NOMO-1 (cell line): ENCODE measurements around the gene SRCAP.
A peak's percentile ranks its signal among the peaks of the same experiment; 100 is the strongest.

Source experiments
- DNase-seq, 2 experiments: peaks; one replicate each; lab custom pipeline; 2025; ENCODE audit not compliant: unreplicated experiment in 2 of 2; lab: John Stamatoyannopoulos, UW

The SRCAP gene

DNA sequence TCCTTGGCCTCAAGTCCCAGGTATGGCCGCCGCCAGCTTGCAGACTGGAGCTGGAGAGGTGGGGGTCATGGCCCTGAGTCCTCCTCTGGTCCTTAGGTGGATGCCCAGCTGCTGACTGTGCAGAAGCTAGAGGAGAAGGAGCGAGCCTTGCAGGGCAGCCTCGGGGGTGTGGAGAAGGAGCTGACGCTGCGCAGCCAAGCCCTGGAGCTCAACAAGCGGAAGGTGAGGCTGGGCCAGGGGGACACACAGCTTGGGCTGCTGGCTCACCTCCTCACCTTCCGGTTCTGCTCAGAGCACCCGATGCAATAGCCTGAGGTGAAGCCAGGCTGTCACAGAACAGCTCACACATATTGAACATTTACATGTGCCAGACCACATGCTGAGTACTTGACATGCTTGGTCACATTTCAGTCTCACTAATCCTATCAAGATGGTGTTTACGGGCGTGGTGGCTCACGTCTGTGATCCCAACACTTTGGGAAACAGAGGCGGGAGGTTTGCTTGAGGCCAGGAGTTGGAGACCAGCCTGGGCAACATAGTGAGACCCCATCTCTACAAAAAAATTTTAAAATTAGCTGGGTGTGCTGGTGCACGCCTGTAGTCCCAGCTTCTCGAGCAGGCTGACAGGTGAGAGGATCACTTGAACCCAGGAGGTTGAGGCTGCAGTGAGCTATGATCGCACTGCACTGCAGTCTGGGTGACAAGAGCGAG lies 70.6 kb downstream of the SRCAP start:
- DNase-seq, result no peak

DNA sequence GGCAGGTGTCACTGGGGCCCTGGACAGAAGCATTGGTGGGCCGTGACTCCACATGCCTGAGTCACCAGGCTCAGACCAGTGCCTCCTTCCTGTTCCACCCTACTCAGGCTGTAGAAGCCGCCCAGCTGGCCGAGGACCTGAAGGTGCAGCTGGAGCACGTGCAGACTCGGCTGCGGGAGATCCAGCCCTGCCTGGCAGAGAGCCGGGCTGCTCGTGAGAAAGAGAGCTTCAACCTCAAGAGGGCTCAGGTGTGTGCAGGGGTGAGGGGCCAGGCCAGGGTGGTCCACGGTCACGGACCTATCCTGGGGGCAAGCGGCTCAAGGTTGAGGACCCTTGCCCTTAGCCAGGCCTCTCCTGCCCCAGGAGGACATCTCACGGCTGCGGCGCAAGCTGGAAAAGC lies 72.8 kb downstream of the SRCAP start:
- DNase-seq, result no peak

DNA sequence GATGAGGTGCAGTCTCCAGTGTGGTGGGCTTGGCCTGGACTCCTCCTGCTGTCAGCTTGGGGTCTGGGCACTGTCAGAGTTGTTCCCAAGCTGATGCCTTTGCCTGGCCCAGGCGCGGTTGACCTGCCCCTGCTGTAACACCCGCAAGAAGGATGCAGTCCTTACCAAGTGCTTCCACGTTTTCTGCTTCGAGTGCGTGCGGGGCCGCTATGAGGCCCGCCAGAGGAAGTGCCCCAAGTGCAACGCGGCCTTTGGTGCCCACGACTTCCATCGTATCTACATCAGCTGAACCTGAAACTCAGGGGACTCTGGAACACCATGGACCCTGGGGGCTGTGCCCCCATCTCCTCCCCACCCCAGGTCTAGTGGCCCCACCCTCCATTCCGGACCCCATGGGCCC lies 74.9 kb downstream of the SRCAP start:
- DNase-seq, result no peak

DNA sequence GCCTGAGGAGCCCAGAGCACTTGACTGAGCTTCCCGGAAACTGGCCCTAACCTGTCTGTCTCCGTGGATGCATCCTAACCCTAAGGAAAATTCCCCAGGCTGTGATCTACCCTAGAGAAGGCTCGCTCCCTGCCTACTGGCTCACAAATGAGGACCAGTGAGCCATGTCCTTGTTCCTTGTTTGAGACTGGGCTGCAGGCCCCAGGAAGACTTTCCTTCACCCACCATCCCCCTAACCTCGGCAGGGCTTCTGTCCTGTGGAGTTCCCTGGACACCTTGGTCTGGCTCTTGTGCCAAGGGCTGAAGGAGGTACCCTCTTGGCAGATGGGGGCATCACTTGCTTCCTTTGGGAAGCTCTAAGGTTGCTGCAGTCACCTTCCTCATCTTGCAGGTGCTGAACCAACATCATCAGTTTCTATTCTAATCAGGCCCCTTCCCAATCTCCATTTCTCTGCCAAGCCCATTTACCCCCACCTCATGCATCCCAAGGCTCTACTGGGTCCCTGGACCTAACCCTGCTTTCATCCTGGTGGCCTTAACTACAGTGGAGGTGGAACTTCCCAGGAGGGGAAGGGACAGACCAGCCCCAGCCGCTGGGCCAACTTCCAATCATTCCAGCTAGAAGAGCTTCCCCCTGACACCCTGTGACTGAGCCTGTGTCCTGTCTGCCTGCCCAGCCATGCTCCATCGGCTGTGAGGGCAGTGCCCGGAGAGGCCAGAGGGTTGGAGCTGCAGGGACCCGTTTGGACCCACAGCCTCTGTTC lies 75.6 kb downstream of the SRCAP start:
- no peak for DNase-seq

DNA sequence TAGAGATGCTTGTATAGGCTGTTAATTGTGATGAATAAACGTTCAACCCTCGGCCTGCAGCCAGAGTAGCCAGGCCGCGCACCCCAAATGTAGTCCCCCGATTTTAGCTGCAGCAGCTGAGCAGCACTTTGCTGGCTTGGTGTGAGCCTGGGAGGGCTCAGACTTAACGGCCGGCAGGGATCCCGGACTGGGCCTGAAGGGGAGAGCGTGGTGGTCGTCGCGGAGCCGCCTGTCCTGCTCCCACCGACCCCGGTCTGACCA lies 76.1 kb downstream of the SRCAP start:
- DNase-seq, result no peak

DNA sequence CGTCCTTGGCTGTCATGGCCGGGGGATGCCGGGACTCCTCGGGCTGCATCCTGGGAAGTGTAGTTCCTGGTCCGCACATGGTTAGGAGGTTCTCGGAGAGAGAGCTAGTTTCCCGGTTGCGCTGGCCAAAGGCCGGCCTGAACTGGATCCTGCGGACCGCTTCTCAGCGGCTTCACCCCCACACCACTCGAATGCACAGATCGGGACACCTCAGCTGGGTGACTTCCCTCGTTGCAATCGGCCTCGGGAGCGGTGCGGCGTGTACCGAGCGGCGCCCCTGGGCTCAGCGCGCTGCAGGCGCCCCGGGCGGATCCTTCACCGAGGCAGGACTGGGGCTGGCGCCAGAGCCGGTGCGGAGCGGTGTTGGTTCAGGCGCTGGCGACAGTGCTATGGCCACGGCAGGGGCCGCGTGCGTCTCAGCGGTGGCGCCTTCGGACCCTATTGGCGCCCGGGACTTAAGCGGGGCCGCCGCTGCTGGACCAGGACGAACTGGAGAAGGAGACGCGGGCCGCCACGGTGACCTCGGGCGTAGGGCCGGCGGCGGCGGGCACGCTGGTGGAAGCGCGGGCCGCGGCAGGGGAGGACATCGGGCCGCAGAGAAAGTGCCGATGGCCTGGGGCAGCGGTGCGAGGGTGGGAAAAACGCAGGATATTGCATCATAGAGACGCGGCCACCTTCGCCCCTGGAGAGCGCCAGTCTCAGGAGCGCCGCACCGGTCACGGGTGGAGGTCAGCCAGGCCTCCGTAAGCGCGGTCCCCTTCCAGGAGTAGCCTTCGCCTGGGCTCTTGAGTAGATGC lies 76.6 kb downstream of the SRCAP start:
- DNase-seq, result peak; percentile 61 to 71

DNA sequence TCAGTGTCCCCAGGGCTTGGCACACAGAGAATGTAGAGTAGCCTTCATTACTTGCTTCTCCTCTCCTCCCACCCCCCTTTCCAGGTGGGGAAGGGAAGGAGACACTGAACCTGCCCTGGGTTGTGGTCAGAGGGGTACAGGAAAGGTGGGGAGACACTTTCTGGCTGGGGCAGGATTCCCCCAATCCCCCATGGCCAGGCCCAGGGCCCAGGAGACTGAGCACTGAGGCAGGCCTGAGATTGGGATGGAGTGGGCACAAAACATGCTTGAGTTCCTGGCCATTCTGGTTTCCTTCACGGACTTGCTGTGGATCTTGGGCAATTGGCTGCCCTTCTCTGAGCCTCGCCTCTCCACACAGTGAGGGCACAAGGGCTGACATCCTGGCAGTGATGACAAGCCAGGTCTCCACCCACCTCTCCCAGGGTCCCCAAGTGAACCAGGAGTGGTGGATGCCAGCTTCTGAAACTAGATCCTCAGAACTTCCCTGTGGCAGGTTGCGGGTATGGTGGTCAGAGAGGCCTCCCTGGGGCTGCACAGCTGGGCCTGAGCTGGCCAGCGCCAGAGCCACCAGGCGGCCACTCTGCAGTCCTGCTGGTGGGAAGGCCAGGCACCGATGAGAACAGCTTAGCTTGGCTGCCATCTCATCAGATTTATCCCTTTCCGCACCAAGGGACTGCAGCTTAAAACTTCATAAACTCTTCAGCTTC lies 78.8 kb downstream of the SRCAP start:
- DNase-seq, result no peak

DNA sequence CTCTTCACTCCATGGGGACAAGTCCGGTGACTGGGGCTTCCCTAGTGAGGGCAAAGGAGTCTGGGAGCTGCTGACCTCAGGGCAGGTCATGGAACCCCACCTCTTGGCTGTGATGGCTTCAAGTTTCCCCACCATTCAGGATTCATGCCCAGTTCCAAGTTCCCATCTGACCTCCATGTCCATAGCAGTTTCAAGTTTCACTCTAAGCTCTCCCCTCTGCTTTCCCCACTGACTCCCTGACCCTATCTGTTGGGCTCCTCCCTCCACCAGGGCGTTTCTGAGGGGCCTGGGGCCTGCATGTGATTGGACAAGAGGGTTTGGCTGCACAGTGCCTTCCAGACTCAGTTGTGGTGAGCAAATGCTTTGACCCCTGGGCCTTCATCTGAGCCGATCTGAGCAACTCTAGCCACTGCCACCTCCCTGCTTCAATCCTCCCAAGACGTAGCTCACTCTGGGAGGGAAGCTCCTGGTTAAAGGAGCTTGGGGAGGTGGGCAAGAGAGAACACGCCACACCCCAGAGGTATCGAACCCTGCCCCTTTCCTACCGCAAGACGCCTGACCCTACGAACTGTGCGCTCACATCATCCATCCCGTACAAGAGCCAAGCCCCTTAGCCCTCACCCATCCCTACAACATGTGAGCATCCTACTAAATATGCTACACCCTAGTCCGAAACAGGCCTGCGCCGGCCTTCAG lies 79.7 kb downstream of the SRCAP start:
- no peak for DNase-seq

DNA sequence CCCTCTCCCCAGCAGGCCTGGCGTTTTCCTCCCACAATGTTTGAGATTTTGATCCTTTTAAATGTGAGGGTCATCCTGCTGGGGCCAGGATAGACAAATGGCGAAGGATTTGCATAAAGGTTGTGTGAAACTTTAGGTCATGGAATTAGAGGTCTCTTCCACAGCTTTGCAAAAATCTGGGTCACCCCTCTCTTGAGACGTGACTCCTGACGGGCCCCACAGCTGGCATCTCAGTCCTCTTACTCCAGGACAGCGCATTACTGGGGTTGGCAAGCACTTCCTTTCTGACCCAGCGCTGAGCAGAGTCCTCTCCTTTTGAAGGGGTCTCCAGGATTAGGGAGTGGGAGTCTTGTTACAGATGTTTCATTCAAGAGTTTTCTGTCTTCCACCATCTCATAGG lies 80.6 kb downstream of the SRCAP start:
- DNase-seq, result no peak

DNA sequence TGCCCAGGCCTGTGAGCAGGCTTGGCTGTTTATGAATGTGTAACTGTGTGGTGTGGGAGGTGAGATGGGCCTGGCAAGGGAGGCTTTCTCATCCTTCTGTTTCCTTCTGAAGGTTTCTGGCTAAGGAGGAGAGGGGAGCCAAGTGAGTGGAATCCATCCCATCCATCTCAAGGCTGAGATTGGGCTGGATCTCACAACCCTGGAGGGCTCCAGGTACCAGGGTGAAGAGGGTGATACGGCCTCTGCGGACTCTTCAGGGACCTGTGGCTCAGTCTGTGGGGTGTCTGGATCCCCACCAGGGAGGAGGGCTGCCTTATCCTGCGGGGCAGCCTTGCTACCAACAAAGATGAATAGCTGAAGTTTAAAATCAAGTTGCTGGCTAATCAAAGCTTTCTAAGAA lies 81.0 kb downstream of the SRCAP start:
- DNase-seq, result no peak

DNA sequence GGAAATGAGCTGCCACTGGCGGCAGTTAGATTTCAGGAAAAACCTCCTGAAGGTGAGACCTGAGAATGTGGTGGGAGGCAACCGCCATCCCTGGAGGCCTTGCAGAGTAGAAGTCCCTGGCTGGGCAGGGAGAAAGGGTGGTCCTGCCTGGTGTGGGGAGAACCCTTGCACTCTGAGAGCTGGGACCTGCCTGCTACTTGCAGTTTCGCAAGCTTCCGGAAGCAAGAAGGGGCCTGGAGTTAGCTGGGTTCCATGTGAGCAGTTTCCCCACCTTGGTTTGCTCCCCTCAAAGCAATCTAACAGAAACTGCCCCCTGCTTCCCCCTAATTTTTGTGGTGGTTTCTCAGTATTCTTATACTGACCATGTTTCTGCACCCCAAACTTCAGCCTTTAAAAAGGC lies 81.6 kb downstream of the SRCAP start:
- DNase-seq, result peak in 1 of 2 experiments; percentile 38

DNA sequence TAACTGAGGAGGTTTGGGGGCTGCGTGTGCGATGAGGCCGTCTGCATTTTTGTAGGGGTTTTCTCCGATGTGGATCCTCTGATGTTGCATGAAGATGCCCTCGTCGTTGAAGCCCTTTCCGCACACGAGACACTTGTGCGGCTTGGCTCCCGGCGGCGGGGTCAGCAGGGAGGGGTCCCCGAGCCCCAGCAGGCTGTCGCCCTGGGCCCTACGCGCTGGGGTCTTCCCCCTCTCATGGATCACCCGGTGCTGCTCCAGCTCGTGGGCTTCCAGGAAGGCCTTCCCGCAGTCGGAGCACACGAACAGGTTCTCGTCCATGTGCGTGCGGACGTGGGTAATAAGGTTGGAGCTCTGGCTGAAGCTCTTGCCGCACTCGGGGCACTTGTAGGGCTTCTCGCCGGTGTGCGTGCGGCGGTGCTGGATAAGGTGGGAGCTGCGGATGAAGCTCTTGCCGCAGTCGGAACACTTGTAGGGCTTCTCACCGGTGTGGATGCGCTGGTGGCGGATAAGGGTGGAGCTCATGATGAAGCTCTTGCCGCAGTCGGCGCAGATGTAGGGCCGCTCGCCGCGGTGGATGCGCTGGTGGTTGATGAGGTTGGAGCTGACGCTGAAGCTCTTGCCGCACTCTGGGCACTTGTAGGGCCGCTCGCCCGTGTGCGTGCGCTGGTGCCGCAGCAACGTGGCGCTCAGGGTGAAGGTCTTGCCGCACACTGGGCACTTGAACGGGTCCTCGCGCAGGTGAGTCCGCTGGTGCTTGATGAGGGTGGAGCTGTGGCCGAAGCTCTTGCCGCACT lies 83.7 kb downstream of the SRCAP start:
- DNase-seq, result no peak

DNA sequence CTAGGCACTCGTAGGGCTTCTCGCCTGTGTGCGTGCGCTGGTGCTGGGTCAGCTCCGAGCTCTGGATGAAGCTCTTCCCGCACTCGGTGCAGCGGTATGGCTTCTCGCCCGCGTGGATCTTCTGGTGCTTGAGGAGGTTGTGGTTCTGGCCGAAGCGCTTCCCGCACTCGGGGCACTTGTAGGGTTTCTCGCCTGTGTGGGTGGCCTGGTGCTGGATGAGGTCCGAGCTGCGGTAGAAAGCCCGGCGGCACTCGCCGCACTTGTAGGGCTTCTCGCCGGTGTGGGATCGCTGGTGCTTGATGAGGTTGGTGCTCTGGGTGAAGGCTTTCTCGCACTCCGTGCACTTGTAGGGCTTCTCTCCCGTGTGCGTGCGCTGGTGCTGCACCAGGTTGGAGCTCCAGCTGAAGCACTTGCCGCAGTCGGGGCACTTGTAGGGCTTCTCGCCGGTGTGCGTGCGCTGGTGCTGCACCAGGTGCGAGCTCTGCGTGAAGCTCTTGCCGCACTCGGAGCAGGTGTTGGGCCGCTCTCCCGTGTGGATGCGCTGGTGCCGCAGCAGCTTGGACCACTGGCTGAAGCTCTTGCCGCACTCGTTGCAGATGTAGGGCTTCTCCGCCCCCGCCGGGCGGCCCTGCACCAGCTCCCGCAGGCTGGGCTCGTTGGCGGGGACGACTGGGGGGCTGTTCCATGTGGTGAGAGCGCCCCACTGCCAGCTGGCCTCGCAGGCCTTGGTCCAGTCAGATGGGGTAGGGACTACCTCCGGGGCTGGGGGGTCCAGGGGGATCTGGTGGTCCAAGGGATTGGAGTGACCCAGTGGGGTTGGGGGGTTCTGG lies 84.5 kb downstream of the SRCAP start:
- no peak for DNase-seq

DNA sequence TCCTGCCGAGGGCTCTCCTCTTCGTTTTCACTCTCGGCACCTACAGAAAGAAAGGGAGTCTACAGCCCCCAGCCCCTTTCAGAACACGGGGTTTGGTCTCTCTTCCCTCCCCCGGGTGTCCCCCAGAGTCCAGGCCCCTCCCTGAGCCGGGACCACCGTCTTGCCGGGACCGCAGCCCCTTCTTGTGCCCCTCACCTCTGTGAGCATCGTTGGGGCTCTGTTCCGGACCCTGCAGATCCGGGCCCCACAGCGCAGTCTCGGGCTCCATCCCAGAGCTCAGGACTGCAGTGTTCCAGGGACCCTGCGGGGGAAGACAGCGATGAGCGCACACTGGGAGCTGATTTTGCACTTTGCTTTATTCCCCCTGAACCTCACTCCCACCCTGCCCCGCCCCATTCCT lies 85.2 kb downstream of the SRCAP start:
- DNase-seq, result no peak

DNA sequence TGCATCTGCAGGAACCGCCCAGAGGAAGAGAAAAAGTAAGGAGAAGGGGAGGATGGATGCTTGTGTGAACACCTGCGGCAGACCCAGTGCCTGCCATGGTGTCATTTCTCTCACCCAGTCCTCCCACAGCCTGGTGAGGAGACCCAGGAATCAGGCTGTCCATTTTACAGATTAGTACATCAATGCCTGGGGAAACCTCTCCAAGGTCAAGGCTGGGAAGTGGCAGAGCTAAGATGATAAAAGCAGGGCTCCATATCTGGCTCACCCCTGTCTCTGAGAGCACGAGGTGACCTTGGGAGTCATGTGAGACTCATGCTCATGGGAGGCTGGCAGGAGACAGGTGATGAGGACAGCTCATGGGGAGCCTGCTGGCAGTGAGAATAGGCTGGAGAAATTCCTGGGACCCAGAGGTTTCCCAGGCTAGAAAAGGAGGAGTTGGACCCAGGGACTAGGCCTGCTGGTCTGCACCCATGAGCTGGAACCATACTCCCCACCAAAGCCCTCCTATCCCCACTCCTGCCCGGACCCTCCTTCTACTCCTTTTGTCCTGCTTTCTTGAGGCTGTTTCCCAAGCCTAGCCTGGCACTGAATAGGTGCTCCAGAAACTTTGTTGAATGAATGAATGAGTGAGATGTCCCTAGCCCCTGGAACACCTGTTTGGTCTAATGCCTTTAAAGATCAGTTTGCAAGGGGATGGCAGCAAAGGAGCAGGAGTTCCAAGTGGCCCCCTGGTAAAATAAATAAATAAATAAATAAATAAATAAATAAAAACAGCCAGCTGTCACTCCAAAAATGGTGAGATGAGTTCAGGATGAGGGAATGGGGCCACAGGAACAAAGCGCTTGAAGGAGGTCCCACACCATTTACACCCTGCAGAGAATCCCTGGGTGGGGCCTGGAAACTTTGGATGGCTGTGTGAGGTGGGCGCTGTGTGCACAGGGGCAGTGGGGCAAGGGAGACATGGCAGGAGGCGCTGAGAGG lies 86.4 kb downstream of the SRCAP start:
- no peak for DNase-seq

DNA sequence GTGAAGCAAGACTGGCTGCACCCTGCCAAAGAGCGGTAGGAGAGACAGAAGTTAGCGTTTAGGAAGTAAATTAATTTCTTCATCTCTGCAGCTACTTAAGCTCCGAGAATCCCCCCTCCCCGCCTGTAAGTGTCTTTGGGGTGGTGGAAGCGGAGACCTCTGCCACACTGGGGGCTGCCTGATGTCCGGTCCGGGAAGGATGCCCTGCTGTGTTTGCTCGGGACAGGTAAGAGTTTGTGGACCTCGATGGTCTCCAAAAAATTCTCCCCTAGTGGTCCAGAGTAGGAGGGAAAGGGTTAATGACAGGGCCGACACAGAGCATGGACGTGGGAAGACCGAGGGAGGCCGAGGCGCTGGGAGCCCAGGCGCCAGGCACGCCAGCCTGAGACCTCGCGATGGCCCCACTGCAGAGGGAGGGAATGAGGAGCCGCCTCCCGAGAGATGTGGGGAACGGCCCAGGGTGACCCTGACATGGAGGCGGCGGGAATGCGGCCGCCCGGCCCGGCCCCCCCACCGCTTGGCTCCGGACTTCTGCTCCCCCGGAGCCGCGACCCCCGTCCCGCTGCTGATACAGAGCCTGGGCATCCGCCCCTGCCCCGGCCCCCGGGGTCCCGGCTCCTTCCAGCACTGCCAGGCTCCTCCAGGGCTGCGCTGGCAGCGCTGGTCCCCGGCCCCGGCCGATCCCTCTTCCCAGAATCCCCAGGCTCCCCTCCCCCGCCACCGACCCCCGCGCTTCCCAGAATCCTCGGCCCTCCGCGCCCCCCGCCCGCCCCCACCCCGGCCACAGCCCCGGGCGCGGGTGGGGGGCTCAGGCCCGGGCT lies 87.4 kb downstream of the SRCAP start:
- DNase-seq, result peak in 1 of 2 experiments; percentile 25
